ENCODE data around the gene ZNRF2. TPM values are rescaled to one million over a fixed set of nuclear protein-coding genes. Genes with fewer than 3 reads are reported as not detected.
A peak's percentile ranks its signal among the peaks of the same experiment; 100 is the strongest.
"Not testable (repeated sequence)": the region's sequence is repeated elsewhere in the genome, so short reads cannot be mapped to it uniquely, and the experiment has no call there.

Gene ZNRF2
- total and polyA plus RNA-seq, 12 donors: 3.1 to 36.5 (median 16.2) TPM

DNA sequence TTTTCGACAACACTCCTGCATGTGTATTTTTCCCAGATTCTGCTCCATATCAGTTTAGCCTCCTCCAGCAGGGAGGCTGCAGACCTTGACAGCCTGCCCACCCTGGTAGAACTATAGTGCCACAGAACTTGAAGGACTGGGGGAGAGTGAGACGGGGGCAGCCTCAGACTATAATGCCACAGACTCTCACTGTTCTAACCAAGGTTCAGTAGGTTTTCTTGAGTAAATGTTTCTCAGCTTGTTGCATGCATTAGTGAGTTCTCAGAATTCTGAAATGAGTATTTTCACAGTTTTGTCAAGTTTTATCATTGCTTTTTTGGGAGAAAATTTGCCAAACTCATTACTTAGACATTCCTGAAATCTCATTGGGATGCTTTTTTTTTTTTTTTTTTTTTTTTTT lies 95.9 kb downstream of the ZNRF2 start:
- TF ChIP-seq, protein P1, sequence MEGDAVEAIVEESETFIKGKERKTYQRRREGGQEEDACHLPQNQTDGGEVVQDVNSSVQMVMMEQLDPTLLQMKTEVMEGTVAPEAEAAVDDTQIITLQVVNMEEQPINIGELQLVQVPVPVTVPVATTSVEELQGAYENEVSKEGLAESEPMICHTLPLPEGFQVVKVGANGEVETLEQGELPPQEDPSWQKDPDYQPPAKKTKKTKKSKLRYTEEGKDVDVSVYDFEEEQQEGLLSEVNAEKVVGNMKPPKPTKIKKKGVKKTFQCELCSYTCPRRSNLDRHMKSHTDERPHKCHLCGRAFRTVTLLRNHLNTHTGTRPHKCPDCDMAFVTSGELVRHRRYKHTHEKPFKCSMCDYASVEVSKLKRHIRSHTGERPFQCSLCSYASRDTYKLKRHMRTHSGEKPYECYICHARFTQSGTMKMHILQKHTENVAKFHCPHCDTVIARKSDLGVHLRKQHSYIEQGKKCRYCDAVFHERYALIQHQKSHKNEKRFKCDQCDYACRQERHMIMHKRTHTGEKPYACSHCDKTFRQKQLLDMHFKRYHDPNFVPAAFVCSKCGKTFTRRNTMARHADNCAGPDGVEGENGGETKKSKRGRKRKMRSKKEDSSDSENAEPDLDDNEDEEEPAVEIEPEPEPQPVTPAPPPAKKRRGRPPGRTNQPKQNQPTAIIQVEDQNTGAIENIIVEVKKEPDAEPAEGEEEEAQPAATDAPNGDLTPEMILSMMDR (IDR thresholded peaks at IDR 0.05): no peak
- no peak for TF ChIP-seq POLR2A (IDR thresholded peaks at IDR 0.05)
- no peaks in the 10 kb centered on the region for H3K27me3 ChIP-seq
- no peak overlapping the region for H3K27ac ChIP-seq
- WGBS, 4 donors: 92 to 96% (median 94%) methylated on average over 2 of the region's 2 CpGs
- no peaks in the 10 kb centered on the region for H3K4me1 ChIP-seq (replicated peaks in 1 of 2)
- DNase-seq: no peak
- no peaks in the 10 kb centered on the region for H3K9me3 ChIP-seq (replicated peaks in 1 of 3)
- no peaks in the 10 kb centered on the region for H3K36me3 ChIP-seq (replicated peaks in 1 of 2)
- intact Hi-C loops (cut with DNase I): no loop called here
- H3K4me3 ChIP-seq: no peak overlapping the region

DNA sequence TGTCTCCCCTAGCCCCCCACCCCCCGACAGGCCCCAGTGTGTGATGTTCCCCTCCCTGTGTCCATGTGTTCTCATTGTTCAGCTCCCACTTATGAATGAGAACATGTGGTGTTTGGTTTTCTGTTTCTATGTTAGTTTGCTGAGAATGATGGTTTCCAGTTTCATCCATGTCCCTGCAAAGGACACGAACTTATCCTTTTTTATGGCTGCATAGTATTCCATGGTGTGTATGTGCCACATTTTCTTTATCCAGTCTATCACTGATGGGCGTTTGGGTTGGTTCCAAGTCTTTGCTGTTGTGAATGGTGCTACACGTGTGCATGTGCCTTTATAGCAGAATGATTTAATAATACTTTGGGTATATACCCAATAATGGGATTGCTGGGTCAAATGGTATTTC lies 96.4 kb downstream of the ZNRF2 start:
- H3K27ac ChIP-seq; H3K36me3 ChIP-seq (replicated peaks in 1 of 2); H3K4me1 ChIP-seq (replicated peaks in 1 of 2); DNase-seq; H3K4me3 ChIP-seq; H3K9me3 ChIP-seq (replicated peaks in 1 of 3); H3K27me3 ChIP-seq; intact Hi-C loops (cut with DNase I): not testable (repeated sequence)
- 87 to 94% (median 93%) methylated on average over 4 of the region's 4 CpGs for WGBS, 4 donors

DNA sequence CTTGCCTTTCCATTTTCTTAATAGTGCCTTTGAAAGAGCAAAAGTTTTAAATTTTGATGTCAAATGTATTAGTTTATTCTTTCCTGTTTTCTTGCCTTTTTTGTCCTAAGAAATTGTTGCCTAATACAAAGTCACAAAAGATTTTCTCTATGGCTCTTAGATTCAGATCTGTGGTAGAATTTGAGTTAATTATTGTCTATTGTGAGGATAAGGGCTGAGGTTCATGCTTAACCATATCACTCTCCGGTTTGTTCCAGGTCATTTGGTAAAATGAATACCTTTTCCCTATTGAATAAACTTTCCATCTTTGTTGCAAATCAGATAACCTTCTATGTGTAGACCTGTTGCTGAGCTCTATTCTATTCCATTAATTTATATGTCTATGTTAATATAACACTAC lies 98.2 kb downstream of the ZNRF2 start:
- H3K9me3 ChIP-seq (replicated peaks in 1 of 3): no peaks in the 10 kb centered on the region
- H3K27me3 ChIP-seq: no peaks in the 10 kb centered on the region
- no peaks in the 10 kb centered on the region for H3K4me1 ChIP-seq (replicated peaks in 1 of 2)
- 97 to 100% (median 100%) methylated on average over 1 of the region's 1 CpG for WGBS, 4 donors
- H3K4me3 ChIP-seq: no peak overlapping the region
- TF ChIP-seq POLR2A (IDR thresholded peaks at IDR 0.05): no peak
- TF ChIP-seq, protein P1 (IDR thresholded peaks at IDR 0.05): no peak
- no peak overlapping the region for H3K27ac ChIP-seq
- no peaks in the 10 kb centered on the region for H3K36me3 ChIP-seq (replicated peaks in 1 of 2)
- no peak for DNase-seq
- intact Hi-C loops (cut with DNase I): no loop called here

DNA sequence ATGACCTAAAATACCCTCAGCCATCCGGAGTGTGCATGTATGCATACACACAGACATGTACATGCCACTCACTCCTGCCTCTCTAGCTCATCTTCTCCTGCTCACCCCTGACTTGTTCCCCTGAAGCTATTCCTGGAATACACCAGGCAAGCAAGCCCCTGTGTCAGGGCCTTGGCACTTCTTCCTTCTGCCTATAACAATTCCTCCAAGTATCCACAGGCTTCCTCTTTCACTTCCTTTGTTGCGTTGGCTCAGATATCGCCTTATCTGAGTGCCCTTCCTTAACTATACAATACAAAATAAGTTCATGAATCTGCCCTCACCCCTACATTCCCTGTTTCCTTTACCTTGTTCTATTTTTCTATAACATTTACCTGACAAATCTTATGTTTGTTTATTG lies 105.4 kb downstream of the ZNRF2 start:
- DNase-seq: peak in 1 of 7 donors; percentile 11
- WGBS, 4 donors: 56 to 77% (median 71%) methylated on average over 3 of the region's 3 CpGs
- Histone ChIP-seq H3K4me3 (no peak overlapping the region), H3K36me3 (replicated peaks in 1 of 2) (no peaks in the 10 kb centered on the region), H3K9me3 (replicated peaks in 1 of 3) (no peaks in the 10 kb centered on the region), H3K4me1 (replicated peaks in 1 of 2) (no peaks in the 10 kb centered on the region), H3K27me3 (no peaks in the 10 kb centered on the region), H3K27ac (no peak overlapping the region)
- TF ChIP-seq POLR2A (IDR thresholded peaks at IDR 0.05): no peak
- intact Hi-C loops (cut with DNase I): no loop called here

DNA sequence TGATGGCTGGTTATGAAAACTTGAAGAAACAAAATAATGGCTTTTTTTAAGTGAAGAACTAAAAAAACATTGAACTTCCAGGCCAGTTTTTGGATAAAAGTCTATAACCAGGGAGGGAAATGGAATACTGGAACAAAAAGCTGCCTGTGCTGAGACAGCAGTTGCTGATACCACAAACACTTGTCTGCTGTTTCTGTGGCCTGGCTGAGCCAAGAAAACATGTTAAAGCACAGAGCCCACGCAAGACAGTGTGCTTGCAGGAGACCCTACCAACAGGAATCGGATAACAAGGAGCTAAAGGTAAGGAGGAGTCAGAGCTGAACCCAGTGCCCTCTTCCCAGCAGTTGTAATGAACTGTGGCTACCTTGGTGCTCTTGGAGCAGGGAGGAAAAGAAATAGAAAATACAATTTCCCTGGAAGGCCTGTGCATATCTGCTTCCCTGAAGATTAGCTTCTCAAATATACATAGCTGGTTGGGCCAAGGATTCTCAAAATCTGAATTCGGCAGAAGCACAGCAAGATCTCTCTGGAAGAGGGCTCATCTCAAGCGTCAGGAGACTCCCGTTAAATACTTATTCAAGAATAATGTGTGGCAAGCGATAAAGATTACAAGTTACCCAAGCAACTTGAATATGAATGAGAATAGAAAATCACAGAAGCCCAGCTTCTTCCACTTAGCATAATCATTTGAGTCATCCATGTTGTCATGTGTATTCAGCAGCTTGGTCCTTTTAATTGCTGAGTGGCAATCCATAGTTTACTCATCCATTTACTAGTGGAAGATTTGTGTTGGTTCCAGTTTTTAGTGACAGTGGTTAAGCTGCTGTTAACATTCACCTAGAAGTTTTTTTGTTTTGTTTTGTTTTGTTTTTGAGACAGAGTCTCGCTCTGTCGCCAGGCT lies 106.6 kb downstream of the ZNRF2 start:
- H3K27me3 ChIP-seq: no peaks in the 10 kb centered on the region
- H3K4me1 ChIP-seq (replicated peaks in 1 of 2): no peaks in the 10 kb centered on the region
- H3K36me3 ChIP-seq (replicated peaks in 1 of 2): no peaks in the 10 kb centered on the region
- TF ChIP-seq, protein P1 (IDR thresholded peaks at IDR 0.05): no peak
- no peak for TF ChIP-seq POLR2A (IDR thresholded peaks at IDR 0.05)
- H3K27ac ChIP-seq: no peak overlapping the region
- WGBS, 4 donors: 83 to 93% (median 92%) methylated on average over 8 of the region's 8 CpGs
- no peak overlapping the region for H3K4me3 ChIP-seq
- DNase-seq: no peak
- intact Hi-C loops (cut with DNase I): no loop called here
- no peaks in the 10 kb centered on the region for H3K9me3 ChIP-seq (replicated peaks in 1 of 3)

Measured in adrenal gland (tissue), 12 donors.